IMR-90 (cell line): ENCODE measurements around the gene RHOBTB1. TPM values are rescaled to one million over a fixed set of nuclear protein-coding genes. Genes with fewer than 3 reads are reported as not detected.
A peak's percentile ranks its signal among the peaks of the same experiment; 100 is the strongest.

Source experiments
- ATAC-seq: fragments of 200-7000 bp; cut with Tn5 transposase; 2 replicates; pipeline ENCODE4 v1.9.1; 2020; ENCODE audit warnings: low read depth, mild to moderate bottlenecking, moderate library complexity
- BruUV-seq: library from RNA; stranded (reverse); fragments of 400-500 nt; replicated peaks from 2 replicates; lab custom pipeline; 2021; lab: Mats Ljungman, UMichigan
- CTCF ChIA-PET: fragments of 300-600 bp; formaldehyde crosslinking; extraction: SDS; loops from one replicate; lab custom pipeline; 2021; ENCODE audit warnings: antibody characterized with exemption; lab: Yijun Ruan, JAX
- POLR2A ChIA-PET: fragments of 300-600 bp; sonication (Branson Sonifier 250); formaldehyde crosslinking; loops from one replicate; lab custom pipeline; 2022; ENCODE audit warnings: antibody characterized with exemption; ENCODE audit not compliant: unreplicated experiment; lab: Charles Lee
- DNase-seq: peaks from one replicate; pipeline ENCODE4 v3.0.0; 2013
- H2AFZ ChIP-seq: replicated peaks from 2 replicates; pipeline ENCODE3; 2013; ENCODE audit warnings: low read length, mild to moderate bottlenecking; ENCODE audit not compliant: poor library complexity
- H2AK5ac ChIP-seq: 2 replicates; pipeline ENCODE4 v1.6.1; 2013; ENCODE audit warnings: low read depth, low read length, inconsistent platforms
- H2AK9ac ChIP-seq: replicated peaks from 2 replicates; pipeline ENCODE3; 2013; ENCODE audit warnings: mild to moderate bottlenecking, low read depth, low read length, moderate library complexity; ENCODE audit not compliant: poor library complexity
- H2BK120ac ChIP-seq: 2 replicates; pipeline ENCODE4 v1.6.1; 2013; ENCODE audit warnings: low read depth, low read length, inconsistent platforms
- H2BK15ac ChIP-seq: 3 replicates; pipeline ENCODE4 v1.6.1; 2013; ENCODE audit warnings: low read depth, low read length, inconsistent platforms
- H2BK20ac ChIP-seq: 2 replicates; pipeline ENCODE4 v1.6.1; 2013; ENCODE audit warnings: low read depth, mild to moderate bottlenecking, inconsistent platforms, low read length, moderate library complexity
- H2BK5ac ChIP-seq: 2 replicates; pipeline ENCODE4 v1.6.1; 2013; ENCODE audit warnings: mild to moderate bottlenecking, low read depth, low read length, inconsistent platforms; ENCODE audit not compliant: poor library complexity, severe bottlenecking
- H3K14ac ChIP-seq: replicated peaks from 2 replicates; pipeline ENCODE4 v1.6.1; 2013; ENCODE audit warnings: low read depth, low read length, inconsistent platforms
- H3K18ac ChIP-seq: 2 replicates; pipeline ENCODE4 v1.6.1; 2013; ENCODE audit warnings: low read depth, low read length, control low read depth
- H3K23ac ChIP-seq: 2 replicates; pipeline ENCODE4 v1.6.1; 2013; ENCODE audit warnings: low read depth, low read length, inconsistent platforms
- H3K27ac ChIP-seq: 2 replicates; pipeline ENCODE4 v1.5.1; 2013; ENCODE audit warnings: mild to moderate bottlenecking, control low read depth, low read length; ENCODE audit not compliant: insufficient read depth
- H3K27me3 ChIP-seq: 2 replicates; pipeline ENCODE4 v1.6.1; 2013; ENCODE audit warnings: low read length; ENCODE audit not compliant: control insufficient read depth, insufficient read depth
- H3K36me3 ChIP-seq: 2 replicates; pipeline ENCODE4 v1.6.1; 2013; ENCODE audit warnings: low read length, mixed read lengths; ENCODE audit not compliant: control insufficient read depth, insufficient read depth
- H3K4ac ChIP-seq: 2 replicates; pipeline ENCODE4 v1.6.1; 2013; ENCODE audit warnings: low read depth, low read length, inconsistent platforms
- H3K4me1 ChIP-seq: 2 replicates; pipeline ENCODE4 v1.6.1; 2013; ENCODE audit warnings: low read length, mixed read lengths; ENCODE audit not compliant: control insufficient read depth, insufficient read depth
- H3K4me2 ChIP-seq: 2 replicates; pipeline ENCODE4 v1.6.1; 2013; ENCODE audit warnings: low read depth, mild to moderate bottlenecking, control low read depth, low read length, moderate library complexity
- H3K4me3 ChIP-seq: 2 replicates; pipeline ENCODE4 v1.5.1; 2013; ENCODE audit warnings: low read depth, mild to moderate bottlenecking, control low read depth, low read length, moderate library complexity; ENCODE audit not compliant: insufficient read depth
- H3K56ac ChIP-seq: 2 replicates; pipeline ENCODE4 v1.6.1; 2013; ENCODE audit warnings: low read length, inconsistent platforms; ENCODE audit not compliant: insufficient read depth; ENCODE audit errors: extremely low read depth
- H3K79me1 ChIP-seq, 2 experiments: 2 replicates each; pipeline ENCODE4 v1.6.1; 2013; ENCODE audit warnings: low read length in 2 of 2, inconsistent platforms in 1 of 2, low read depth in 1 of 2
- H3K9ac ChIP-seq: 2 replicates; pipeline ENCODE4 v1.6.1; 2013; ENCODE audit warnings: low read depth, low read length, control low read depth
- H3K9me1 ChIP-seq: 2 replicates; pipeline ENCODE4 v1.6.1; 2013; ENCODE audit warnings: low read length, inconsistent platforms; ENCODE audit not compliant: insufficient read depth
- H3K9me3 ChIP-seq: 2 replicates; pipeline ENCODE4 v1.6.1; 2013; ENCODE audit warnings: low read length; ENCODE audit not compliant: control insufficient read depth, insufficient read depth
- H4K20me1 ChIP-seq: 2 replicates; pipeline ENCODE4 v1.6.1; 2013; ENCODE audit warnings: low read length, inconsistent platforms; ENCODE audit not compliant: insufficient read depth
- H4K5ac ChIP-seq: 2 replicates; pipeline ENCODE4 v1.6.1; 2013; ENCODE audit warnings: mild to moderate bottlenecking, low read depth, low read length, control low read depth
- H4K8ac ChIP-seq, 2 experiments: 2 replicates each; pipeline ENCODE4 v1.6.1; 2013; ENCODE audit warnings: low read depth in 2 of 2, low read length in 2 of 2, control low read depth in 1 of 2, inconsistent platforms in 1 of 2
- H4K91ac ChIP-seq: 2 replicates; pipeline ENCODE4 v1.6.1; 2013; ENCODE audit warnings: low read depth, low read length, inconsistent platforms; ENCODE audit not compliant: insufficient read depth
- BHLHE40 ChIP-seq: fragments of 150-350 bp; IDR thresholded peaks from 2 replicates; pipeline ENCODE4 v1.6.1; 2016; ENCODE audit warnings: mild to moderate bottlenecking, low read depth, low read length
- CEBPB ChIP-seq: IDR thresholded peaks from 2 replicates; pipeline ENCODE4 v1.6.1; 2012; ENCODE audit warnings: low read depth, low read length, improper control_type of control experiment
- CHD1 ChIP-seq: IDR thresholded peaks from 2 replicates; pipeline ENCODE4 v1.6.1; 2012; ENCODE audit warnings: low read depth, low read length, improper control_type of control experiment
- FOS ChIP-seq: fragments of 150-350 bp; IDR thresholded peaks from 2 replicates; pipeline ENCODE4 v1.6.1; 2016; ENCODE audit warnings: low read depth, low read length
- MAFK ChIP-seq: IDR thresholded peaks from 2 replicates; pipeline ENCODE4 v1.6.1; 2012; ENCODE audit warnings: low read depth, low read length, improper control_type of control experiment
- MAZ ChIP-seq: IDR thresholded peaks from 2 replicates; pipeline ENCODE4 v1.6.1; 2012; ENCODE audit warnings: low read depth, mild to moderate bottlenecking, low read length, improper control_type of control experiment, moderate library complexity, borderline replicate concordance
- POLR2A ChIP-seq: IDR thresholded peaks from 2 replicates; pipeline ENCODE4 v1.6.1; 2012; ENCODE audit warnings: mild to moderate bottlenecking, low read depth, low read length
- RAD21 ChIP-seq: IDR thresholded peaks from 2 replicates; pipeline ENCODE4 v1.6.1; 2012; ENCODE audit warnings: low read length, improper control_type of control experiment
- WGBS, 2 experiments: methylation state at CpG; one replicate each; pipeline versions ENCODE4 v1.1.5 to v1.1.7; 2013; ENCODE audit warnings: missing lambda C conversion rate in 2 of 2; ENCODE audit not compliant: insufficient read length in 1 of 2; ENCODE audit errors: extremely low coverage in 2 of 2; 5-methylcytosine and 5-hydroxymethylcytosine counted together
- dilution Hi-C: fragments of 300-500 bp; cut with HindIII; formaldehyde crosslinking; loops from one replicate; pipeline ENCODE4 v1.14.3; 2018; ENCODE audit warnings: low sequenced_read_pairs; ENCODE audit not compliant: unreplicated experiment
- in situ Hi-C: fragments of 300-500 bp; cut with MboI; formaldehyde crosslinking; loops from 3 replicates; pipeline ENCODE4 v1.14.3; 2019; ENCODE audit warnings: low sequenced_read_pairs, inconsistent platforms, mixed read lengths
- intact Hi-C: fragments of 100-400 bp; cut with micrococcal nuclease; formaldehyde crosslinking; loops from 2 replicates; pipeline ENCODE4 v1.10.0; 2022
- polyA plus RNA-seq, 3 experiments: library from polyadenylated mRNA; depleted of rRNA; stranded (reverse); fragments of >200 nt; gene quantifications; 2 replicates each; pipeline ENCODE4 v1.2.3, GENCODE V29; 2012; ENCODE audit warnings: low replicate concordance in 1 of 3
- total RNA-seq: library from RNA; depleted of rRNA; stranded (reverse); fragments of >200 nt; gene quantifications from 2 replicates; pipeline ENCODE4 v1.2.3, GENCODE V29; 2012
- TF ChIP-seq, protein P1 (sequence below): conservative IDR thresholded peaks from 2 replicates; pipeline ENCODE4 v1.5.1; 2012; ENCODE audit warnings: mild to moderate bottlenecking, low read depth, low read length, improper control_type of control experiment
- TF ChIP-seq, protein P2 (sequence below): fragments of 150-350 bp; IDR thresholded peaks from 2 replicates; pipeline ENCODE4 v1.6.1; 2017; ENCODE audit warnings: mild to moderate bottlenecking, antibody characterized with exemption, low read length, low read depth
- TF ChIP-seq, protein P3 (sequence below): fragments of 150-350 bp; IDR thresholded peaks from 2 replicates; pipeline ENCODE4 v1.6.1; 2016; ENCODE audit warnings: low read depth, mild to moderate bottlenecking, low read length, moderate library complexity, borderline replicate concordance

Gene RHOBTB1
- total and polyA plus RNA-seq, 2 of the 4 experiments (the other 2 are of a cell fraction), result 8.9 to 15.2 TPM

DNA sequence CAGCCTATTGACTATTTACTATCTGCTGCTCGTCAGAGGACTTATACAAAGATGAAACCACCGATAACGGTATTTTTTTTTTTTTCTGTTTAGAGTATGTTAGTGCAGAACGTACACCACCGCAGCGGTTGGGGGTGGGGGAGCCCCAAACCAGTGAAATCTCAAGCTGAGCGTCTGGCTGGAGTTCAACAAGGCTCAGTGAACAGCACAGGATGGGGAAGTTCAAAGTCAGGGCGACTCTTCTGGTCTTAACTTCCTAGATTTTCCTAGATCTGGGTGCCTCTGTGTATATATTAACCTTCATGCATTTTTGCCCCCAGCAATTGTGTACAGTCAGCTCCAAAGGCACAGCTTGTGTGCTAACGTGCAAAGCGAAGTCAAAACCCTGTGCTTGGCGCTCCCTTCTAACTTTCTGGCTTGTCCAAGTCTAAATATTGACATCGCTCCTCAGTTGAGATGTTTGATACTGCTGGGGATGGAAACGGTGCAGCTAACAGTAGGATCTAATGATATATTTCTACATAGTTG is 1.1 kb downstream of the RHOBTB1 start (continued):
- no peak for TF ChIP-seq RAD21

DNA sequence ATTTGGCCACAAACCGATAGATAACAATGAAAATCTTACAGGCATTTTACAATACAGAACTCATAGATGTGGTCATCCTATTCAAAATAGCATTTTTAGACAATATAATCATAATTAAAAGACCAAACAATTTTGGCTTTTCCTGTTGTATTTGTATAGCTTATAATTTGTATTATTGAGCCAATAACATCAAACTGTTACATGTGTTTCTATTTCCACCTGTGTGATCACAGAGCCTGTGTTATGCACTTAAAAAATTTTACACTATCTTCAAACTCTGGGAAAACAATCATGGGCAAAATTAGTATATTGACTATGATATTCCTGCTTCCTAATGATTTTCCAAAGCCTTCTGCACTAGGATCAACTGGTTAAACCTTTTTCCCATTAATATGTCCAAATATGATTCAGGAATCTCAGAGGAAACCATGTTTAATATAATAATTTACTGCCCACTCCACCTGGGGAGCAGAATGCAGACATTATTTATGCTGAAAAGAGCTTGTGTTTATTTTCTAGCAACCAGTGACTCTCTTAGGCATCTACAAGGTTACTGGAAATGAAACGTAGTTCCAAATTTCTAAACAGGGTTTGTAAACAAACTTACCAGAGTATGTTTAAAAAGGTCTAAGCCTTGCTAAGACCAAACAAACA is 1.7 kb downstream of the RHOBTB1 start:
- no peak for ATAC-seq
- H3K4ac ChIP-seq, result no peak overlapping the region

More for the DNA sequence above, 1.7 kb downstream of the RHOBTB1 start:
- in situ Hi-C loops, result loop anchor here (25.0 kb wide), 1 partner anchor 1295 kb away; no protein-coding TSS in a partner anchor
- no peak overlapping the region for H2BK5ac ChIP-seq
- H2BK15ac ChIP-seq, result no peak overlapping the region
- no peaks in the 10 kb centered on the region for H3K9me3 ChIP-seq
- H4K91ac ChIP-seq, result no peak overlapping the region
- H3K23ac ChIP-seq, result no peak overlapping the region
- POLR2A ChIA-PET, result interaction anchor here (0.7 to 1.0 kb wide), 3 partner anchors 16 to 22 kb away, joined by 3 to 5 read pairs (median 3); no protein-coding TSS in a partner anchor
- peak overlapping the region; percentile 67 for H3K4me3 ChIP-seq
- no peak overlapping the region for H3K56ac ChIP-seq
- H2BK120ac ChIP-seq, result no peak overlapping the region
- intact Hi-C loops, result loop anchor here (5.0 kb wide), 2 partner anchors 45 to 120 kb away; no protein-coding TSS in a partner anchor
- WGBS, 2 experiments, result no CpG with 5 or more reads among the region's 2 CpGs
- 0 out of 2 replicates have a peak overlapping the region, but pooled peaks have one; percentile 91 for H3K9ac ChIP-seq
- H2AFZ ChIP-seq, result no peak overlapping the region
- peaks cover 7 to 47% of the 10 kb centered on the region in 2 experiments; a peak in 3 of 4 replicates for H3K79me1 ChIP-seq
- no peaks in the 10 kb centered on the region for H4K20me1 ChIP-seq
- peak overlapping the region; percentile 97; the same call in 1 of the 2 replicates for H3K14ac ChIP-seq
- H2AK9ac ChIP-seq, result no peak overlapping the region
- peak overlapping the region; percentile 96 for H3K4me2 ChIP-seq
- H3K27ac ChIP-seq, result no peak overlapping the region
- no peak for DNase-seq
- peaks cover 4% of the 10 kb centered on the region for H3K4me1 ChIP-seq
- no peak overlapping the region for H4K5ac ChIP-seq
- dilution Hi-C loops, result no loop called here
- CTCF ChIA-PET, result interaction anchor here (0.6 to 1.1 kb wide), 5 partner anchors 33 to 1069 kb away, joined by 3 to 4 read pairs (median 3); no protein-coding TSS in a partner anchor
- H3K18ac ChIP-seq, result no peak overlapping the region
- BruUV-seq, result no TSS peak
- H2AK5ac ChIP-seq, result no peak overlapping the region
- H4K8ac ChIP-seq, result peak overlapping the region in 1 of 2 experiments; percentile 17; a peak in 1 of 4 replicates
- no peaks in the 10 kb centered on the region for H3K27me3 ChIP-seq
- no peak overlapping the region for H2BK20ac ChIP-seq
- H3K36me3 ChIP-seq, result 0 out of 2 replicates have a peak, but pooled peaks cover 2% of the 10 kb centered on the region
- TF ChIP-seq, protein P1, sequence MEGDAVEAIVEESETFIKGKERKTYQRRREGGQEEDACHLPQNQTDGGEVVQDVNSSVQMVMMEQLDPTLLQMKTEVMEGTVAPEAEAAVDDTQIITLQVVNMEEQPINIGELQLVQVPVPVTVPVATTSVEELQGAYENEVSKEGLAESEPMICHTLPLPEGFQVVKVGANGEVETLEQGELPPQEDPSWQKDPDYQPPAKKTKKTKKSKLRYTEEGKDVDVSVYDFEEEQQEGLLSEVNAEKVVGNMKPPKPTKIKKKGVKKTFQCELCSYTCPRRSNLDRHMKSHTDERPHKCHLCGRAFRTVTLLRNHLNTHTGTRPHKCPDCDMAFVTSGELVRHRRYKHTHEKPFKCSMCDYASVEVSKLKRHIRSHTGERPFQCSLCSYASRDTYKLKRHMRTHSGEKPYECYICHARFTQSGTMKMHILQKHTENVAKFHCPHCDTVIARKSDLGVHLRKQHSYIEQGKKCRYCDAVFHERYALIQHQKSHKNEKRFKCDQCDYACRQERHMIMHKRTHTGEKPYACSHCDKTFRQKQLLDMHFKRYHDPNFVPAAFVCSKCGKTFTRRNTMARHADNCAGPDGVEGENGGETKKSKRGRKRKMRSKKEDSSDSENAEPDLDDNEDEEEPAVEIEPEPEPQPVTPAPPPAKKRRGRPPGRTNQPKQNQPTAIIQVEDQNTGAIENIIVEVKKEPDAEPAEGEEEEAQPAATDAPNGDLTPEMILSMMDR, result no peak
- TF ChIP-seq CEBPB, result no peak
- no peak for TF ChIP-seq MAFK
- TF ChIP-seq POLR2A, result no peak
- TF ChIP-seq, protein P2, sequence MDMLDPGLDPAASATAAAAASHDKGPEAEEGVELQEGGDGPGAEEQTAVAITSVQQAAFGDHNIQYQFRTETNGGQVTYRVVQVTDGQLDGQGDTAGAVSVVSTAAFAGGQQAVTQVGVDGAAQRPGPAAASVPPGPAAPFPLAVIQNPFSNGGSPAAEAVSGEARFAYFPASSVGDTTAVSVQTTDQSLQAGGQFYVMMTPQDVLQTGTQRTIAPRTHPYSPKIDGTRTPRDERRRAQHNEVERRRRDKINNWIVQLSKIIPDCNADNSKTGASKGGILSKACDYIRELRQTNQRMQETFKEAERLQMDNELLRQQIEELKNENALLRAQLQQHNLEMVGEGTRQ, result no peak
- no peak for TF ChIP-seq MAZ
- no peak for TF ChIP-seq BHLHE40
- no peak for TF ChIP-seq FOS
- TF ChIP-seq, protein P3, sequence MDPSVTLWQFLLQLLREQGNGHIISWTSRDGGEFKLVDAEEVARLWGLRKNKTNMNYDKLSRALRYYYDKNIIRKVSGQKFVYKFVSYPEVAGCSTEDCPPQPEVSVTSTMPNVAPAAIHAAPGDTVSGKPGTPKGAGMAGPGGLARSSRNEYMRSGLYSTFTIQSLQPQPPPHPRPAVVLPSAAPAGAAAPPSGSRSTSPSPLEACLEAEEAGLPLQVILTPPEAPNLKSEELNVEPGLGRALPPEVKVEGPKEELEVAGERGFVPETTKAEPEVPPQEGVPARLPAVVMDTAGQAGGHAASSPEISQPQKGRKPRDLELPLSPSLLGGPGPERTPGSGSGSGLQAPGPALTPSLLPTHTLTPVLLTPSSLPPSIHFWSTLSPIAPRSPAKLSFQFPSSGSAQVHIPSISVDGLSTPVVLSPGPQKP, result no peak
- TF ChIP-seq CHD1, result no peak
- TF ChIP-seq RAD21, result no peak
- peaks cover 11% of the 10 kb centered on the region for H3K9me1 ChIP-seq
